ENCODE measurements around the gene ROCK2.

GRCh38 chr2:11200651-11201050 lies 143.8 kb downstream of the ROCK2 start:
- TF ChIP-seq, protein P1, sequence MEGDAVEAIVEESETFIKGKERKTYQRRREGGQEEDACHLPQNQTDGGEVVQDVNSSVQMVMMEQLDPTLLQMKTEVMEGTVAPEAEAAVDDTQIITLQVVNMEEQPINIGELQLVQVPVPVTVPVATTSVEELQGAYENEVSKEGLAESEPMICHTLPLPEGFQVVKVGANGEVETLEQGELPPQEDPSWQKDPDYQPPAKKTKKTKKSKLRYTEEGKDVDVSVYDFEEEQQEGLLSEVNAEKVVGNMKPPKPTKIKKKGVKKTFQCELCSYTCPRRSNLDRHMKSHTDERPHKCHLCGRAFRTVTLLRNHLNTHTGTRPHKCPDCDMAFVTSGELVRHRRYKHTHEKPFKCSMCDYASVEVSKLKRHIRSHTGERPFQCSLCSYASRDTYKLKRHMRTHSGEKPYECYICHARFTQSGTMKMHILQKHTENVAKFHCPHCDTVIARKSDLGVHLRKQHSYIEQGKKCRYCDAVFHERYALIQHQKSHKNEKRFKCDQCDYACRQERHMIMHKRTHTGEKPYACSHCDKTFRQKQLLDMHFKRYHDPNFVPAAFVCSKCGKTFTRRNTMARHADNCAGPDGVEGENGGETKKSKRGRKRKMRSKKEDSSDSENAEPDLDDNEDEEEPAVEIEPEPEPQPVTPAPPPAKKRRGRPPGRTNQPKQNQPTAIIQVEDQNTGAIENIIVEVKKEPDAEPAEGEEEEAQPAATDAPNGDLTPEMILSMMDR (conservative IDR thresholded peaks at IDR 0.05; ENCODE audit: low read depth, low read length): no peak
- TF ChIP-seq EZH2 (IDR thresholded peaks at IDR 0.05; ENCODE audit: borderline replicate concordance, low read depth, low read length, poor library complexity, severe bottlenecking): no peak

Measured in A673 (cell line).